Lower leg skin (tissue), 4 donors: Measurements from ENCODE around the gene KRTAP10-3. TPM values are rescaled to one million over a fixed set of nuclear protein-coding genes. Genes with fewer than 3 reads are reported as not detected.

Source experiments
- DNase-seq, 2 donors: peaks; one replicate each; pipeline ENCODE4 v3.0.0-alpha.2; 2019; ENCODE audit warnings: low spot score in 2 of 2
- H3K4me3 ChIP-seq: fragments of 200-600 bp; sonication (generic); 2 replicates; pipeline ENCODE4 v1.5.1; 2017; ENCODE audit warnings: mild to moderate bottlenecking, low read depth; ENCODE audit not compliant: poor library complexity, severe bottlenecking
- CTCF ChIP-seq, 3 donors: fragments of 450-650 bp; IDR thresholded peaks; one replicate each; pipeline ENCODE4 v1.5.1; 2016; ENCODE audit warnings: antibody characterized with exemption in 3 of 3, mild to moderate bottlenecking in 3 of 3, moderate library complexity in 2 of 3
- POLR2A ChIP-seq, 2 donors: fragments of 450-650 bp; IDR thresholded peaks; one replicate each; pipeline ENCODE4 v1.6.1; 2016 to 2017; ENCODE audit warnings: antibody characterized with exemption in 2 of 2, mild to moderate bottlenecking in 1 of 2, moderate library complexity in 1 of 2
- WGBS, 2 donors: methylation state at CpG; one replicate each; pipeline ENCODE4 v1.1.5; 2018; 5-methylcytosine and 5-hydroxymethylcytosine counted together
- intact Hi-C: fragments of 100-400 bp; cut with DNase I; formaldehyde crosslinking; loops from one replicate; pipeline ENCODE4 v1.15.0; 2023; ENCODE audit warnings: low total_unique reads
- total RNA-seq, 4 donors: library from RNA; depleted of rRNA; stranded (reverse); fragments of >200 nt; gene quantifications; one replicate each; pipeline ENCODE4 v1.1.0, GENCODE V29; 2016

KRTAP10-3 gene
- total RNA-seq, 4 donors from 2014 or later = 4.8 TPM; not detected in 3

DNA sequence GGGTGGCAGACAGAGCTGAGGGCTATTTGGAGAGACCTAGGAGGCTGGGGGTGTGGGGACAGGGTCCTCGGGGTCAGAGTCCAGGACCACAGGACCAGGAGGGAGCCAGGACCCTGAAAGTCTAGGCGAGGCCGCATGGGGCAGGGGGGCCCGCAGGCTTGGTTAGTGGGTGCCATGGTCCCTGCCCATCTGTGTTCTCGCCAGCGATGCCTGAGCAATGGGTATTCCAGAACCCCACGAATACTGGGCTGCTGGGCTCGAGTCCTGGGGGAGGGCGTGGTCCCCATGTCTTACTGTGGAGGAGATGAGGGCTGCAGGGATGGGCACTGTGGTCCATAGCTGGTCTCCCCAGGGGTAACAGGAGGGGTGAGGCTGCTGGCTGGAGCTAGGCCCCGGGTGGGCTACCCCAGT is 31.7 kb upstream of the KRTAP10-3 start:
- 73 to 81% methylated on average over 7 to 9 of the region's 10 CpGs for WGBS, 2 donors
- peak in 1 of 2 donors; percentile 79 for DNase-seq
- intact Hi-C loops = no loop called here
- H3K4me3 ChIP-seq = no peak overlapping the region
- TF ChIP-seq CTCF (IDR thresholded peaks at IDR 0.05) = no peak
- TF ChIP-seq POLR2A (IDR thresholded peaks at IDR 0.05) = no peak

DNA sequence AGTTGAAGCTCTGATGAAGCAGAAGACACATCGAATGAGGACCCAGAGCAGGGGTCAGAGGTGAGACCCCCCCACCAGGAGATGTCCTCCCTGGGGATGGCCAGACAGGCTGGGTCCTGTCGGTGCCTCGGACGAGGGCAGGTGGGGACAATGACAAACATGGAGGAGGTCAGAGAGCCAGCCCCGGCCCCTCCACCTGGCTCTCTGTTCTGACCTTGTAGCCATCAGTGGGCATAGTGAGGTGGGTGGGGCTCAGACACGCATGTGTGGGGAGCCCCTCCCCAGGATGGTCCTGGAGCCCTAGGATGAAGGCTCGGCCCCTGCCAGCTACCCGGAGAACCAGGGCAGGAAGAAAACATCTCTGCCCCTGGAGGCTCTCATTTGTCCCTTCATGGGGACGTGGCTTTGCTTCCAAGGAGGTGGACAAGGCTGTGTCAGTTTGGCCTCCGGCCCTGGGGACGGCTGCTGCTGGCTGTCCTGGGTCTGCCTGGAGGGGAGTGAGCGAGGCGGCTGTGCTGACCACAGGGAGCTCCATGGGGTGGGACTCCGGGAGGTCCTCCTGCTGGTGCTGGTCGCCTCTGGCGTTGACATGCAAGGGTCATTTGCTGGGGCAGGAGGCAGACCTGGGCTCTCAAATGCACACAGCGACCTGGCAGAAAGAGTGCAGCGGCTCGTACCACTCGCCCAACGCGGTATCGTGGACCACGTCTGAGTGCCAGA is 31.2 kb upstream of the KRTAP10-3 start:
- TF ChIP-seq CTCF (IDR thresholded peaks at IDR 0.05) (no peak), POLR2A (IDR thresholded peaks at IDR 0.05) (no peak)
- WGBS, 2 donors = 83 to 85% methylated on average over 22 to 24 of the region's 24 CpGs
- no peak overlapping the region for H3K4me3 ChIP-seq
- intact Hi-C loops = no loop called here
- peak in 1 of 2 donors; percentile 77 for DNase-seq

DNA sequence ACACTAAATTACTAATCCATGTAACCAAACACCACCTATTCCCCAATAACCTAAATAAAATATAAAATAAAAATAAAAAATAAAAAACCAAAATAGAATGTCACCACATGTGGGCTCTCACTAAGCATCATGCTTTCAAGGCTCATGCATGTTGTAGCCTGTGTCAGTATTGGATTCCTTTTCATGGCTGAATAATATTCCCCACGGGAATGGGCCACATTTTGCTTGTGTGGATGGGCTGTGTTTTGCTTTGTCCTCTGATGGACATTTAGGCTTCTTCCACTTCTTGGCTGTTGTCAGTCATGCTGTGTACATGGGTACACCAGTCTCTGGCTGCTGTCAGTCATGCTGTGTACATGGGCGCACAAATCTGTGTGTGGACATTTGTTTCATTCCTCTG is 30.5 kb upstream of the KRTAP10-3 start:
- WGBS, 2 donors = 93 to 95% methylated on average over 2 of the region's 2 CpGs
- intact Hi-C loops = no loop called here
- TF ChIP-seq POLR2A (IDR thresholded peaks at IDR 0.05) (no peak), CTCF (IDR thresholded peaks at IDR 0.05) (no peak)
- no peak for DNase-seq
- no peak overlapping the region for H3K4me3 ChIP-seq

DNA sequence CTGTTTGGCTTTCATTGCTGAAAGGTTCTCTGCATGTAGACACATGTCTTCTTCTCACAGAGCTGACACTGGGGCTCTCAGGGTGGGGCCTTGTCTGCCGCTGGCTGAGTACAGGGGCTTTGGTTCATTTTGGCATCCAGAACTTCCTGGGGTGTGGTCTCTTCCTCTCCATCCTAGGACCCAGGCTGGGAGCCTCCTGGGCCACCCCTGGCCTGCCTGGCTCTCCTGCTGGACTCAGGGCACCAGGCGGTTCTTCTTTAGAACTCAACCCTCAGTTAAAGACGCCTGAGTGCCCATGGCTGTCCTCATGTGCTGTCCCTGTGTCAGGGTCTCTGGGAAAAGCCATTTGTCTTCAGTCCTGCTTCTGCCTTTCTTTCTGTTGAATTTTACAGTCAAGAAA is 27.3 kb upstream of the KRTAP10-3 start:
- DNase-seq = peak in 1 of 2 donors; percentile 56
- H3K4me3 ChIP-seq = no peak overlapping the region
- TF ChIP-seq POLR2A (IDR thresholded peaks at IDR 0.05) = no peak
- intact Hi-C loops = no loop called here
- WGBS, 2 donors = 74 to 79% methylated on average over 3 of the region's 3 CpGs

- intact Hi-C loops = no loop called here
- TF ChIP-seq CTCF (IDR thresholded peaks at IDR 0.05) = no peak
- no peak for TF ChIP-seq POLR2A (IDR thresholded peaks at IDR 0.05)
- 48 to 50% methylated on average over 6 of the region's 6 CpGs for WGBS, 2 donors
- no peak overlapping the region for H3K4me3 ChIP-seq
- DNase-seq = no peak
These were observed 25.2 kb upstream of the KRTAP10-3 start for GRCh38 chr21:44583800-44584147.

GRCh38 chr21:44583089-44583799 is 24.6 kb upstream of the KRTAP10-3 start:
- H3K4me3 ChIP-seq = no peak overlapping the region
- no peak for TF ChIP-seq CTCF (IDR thresholded peaks at IDR 0.05)
- TF ChIP-seq POLR2A (IDR thresholded peaks at IDR 0.05) = no peak
- intact Hi-C loops = no loop called here
- 12 to 13% methylated on average over 11 of the region's 11 CpGs for WGBS, 2 donors
- peak in 1 of 2 donors; percentile 75 for DNase-seq
